ENCODE results near the gene RS1.

GRCh38 chrX:18613930-18614639, 57.8 kb downstream of the RS1 start:
- TF ChIP-seq CTCF (IDR thresholded peaks at IDR 0.05): no peak
- no peak for TF ChIP-seq EP300 (IDR thresholded peaks at IDR 0.05)
- no peak for TF ChIP-seq POLR2A (IDR thresholded peaks at IDR 0.05)
